HG03039 (cell line): Measurements from ENCODE around the gene OS9.

Source experiments
- ATAC-seq: cut with Tn5 transposase; IDR thresholded peaks from one replicate; pipeline ENCODE4 v1.9.1; 2021; ENCODE audit warnings: mild to moderate bottlenecking, moderate library complexity; ENCODE audit not compliant: unreplicated experiment

OS9 gene

GRCh38 chr12:57750561-57751431, 56.9 kb downstream of the OS9 start:
- ATAC-seq, result no peak

- ATAC-seq, result no peak
Measured at GRCh38 chr12:57751432-57751787, 57.5 kb downstream of the OS9 start.

DNA sequence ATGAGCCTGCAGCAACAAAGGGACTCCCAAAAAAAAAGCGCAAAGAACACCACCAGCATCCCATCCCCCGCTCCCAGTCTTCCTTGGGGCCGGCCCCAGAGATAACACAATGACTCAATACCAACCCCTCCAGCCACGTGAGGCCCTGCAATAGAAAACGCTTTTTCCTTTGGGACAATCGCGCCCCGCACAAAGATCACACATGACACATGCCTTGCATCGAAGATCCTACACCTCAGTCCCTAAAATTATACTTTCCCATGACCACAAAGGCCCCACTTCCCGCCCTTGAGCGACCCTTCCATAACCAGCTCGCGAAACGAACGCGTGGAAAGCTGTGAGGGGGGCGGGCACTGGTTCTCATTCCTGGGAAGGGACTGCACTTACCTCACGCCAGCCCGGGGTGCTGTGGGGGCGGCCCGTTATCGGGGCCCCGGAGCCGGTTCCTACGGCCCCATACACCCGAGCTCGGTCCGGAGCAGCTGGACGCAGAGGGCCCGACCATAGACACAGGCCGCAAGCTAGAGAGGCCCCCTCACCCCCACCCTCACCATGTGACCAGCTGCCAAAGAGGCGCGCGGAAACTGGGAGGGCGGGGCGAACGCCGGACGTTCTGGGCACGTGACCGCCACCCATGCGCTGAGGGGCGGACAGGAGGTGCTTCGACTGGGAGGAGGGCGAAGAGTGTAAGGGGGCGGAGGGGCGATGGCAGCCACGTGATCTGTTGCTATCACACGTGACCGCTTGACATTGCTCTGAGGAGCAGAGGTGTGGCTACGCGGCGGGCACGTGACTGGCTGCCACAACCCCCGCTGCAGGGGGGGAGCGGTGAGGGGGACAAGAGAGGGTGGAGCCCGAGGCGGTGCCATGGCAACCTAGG, 58.1 kb downstream of the OS9 start, which contains the start of gene CDK4:
CDK4 (minus strand) TSS at position 523 of the 880 bp plus-strand sequence. CDS start 593 bp downstream, outside the sequence.
- peak; percentile 70 for ATAC-seq

DNA sequence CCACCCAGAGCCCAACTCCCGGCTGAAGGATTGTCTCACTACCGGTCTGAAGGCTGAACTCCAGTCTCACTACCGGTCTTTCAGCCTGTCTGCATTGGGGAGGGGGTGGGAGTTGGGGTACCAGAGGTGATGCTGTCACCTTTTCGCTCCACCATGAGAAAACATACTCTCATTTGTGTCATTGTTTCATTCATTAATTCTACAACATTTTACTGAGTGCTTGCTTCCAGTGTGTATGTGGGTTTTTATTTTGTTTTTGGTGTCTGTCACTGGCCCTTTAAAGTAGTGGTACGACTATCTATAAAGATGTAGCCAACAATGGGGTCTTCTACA, 58.7 kb downstream of the OS9 start:
- ATAC-seq, result no peak

- ATAC-seq, result no peak
Measured at GRCh38 chr12:57753756-57754337, 59.9 kb downstream of the OS9 start.

- peak; percentile 29 for ATAC-seq
Measured at GRCh38 chr12:57754411-57755193, 60.7 kb downstream of the OS9 start, which contains the start of gene MARCHF9. Gene MARCHF9 (plus strand): TSS chr12:57755103. CDS start chr12:57755529, 426 bp downstream.

DNA sequence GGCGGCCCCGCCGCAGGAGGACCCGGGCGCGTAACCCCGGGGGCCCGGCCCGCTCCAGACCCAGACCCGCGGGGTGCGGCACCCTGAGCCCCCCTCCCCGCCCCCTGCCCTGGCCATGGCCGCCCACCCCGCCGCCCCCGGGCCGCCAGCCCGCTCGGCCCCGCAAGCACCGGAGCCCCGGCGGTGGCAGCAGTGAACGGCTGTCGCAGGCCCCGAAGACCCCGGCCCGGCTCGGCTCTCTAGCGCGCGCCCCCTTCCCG, 61.2 kb downstream of the OS9 start:
- ATAC-seq, result no peak

GRCh38 chr12:57755454-57756372, 61.8 kb downstream of the OS9 start:
- no peak for ATAC-seq

DNA sequence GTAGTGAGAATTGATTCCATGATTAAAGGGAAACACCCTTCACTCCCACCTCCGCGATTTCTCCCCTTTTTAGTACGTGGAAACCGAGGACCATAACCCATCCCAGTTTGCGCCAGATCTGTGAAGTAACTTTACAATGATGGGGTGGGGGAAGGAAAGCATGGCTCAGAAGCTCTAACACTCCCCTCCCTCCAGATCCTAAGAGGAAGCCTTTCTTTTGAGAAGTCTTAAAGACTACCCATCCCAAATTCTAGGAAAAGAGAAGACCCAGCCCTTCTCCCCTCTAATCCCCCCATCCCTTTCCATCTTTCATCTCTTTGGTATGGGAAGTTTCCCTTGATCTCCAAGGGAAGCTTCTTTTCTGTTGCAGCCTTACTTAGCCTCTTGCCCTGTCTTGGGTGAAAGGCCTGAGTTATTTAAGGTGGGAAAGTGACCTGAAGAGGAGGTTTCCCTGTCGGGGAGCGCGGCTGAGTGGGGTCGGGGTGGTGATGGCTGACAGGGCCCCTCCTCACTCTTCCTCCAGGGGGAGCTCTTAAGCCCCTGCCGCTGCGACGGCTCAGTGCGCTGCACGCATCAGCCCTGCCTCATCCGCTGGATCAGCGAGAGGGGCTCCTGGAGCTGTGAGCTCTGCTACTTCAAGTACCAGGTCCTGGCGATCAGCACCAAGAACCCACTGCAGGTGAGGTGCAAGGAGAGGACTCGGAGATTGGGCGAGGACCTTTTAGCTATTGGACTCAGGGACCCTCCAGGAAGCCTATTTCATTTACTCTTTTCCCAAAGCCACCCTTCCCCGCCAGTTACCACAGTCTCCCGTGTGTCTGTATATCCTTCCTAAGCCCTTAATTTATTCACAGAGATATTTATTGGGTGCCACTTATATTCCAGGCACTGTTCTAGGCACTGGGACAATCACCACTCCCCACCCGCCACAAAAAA, 62.7 kb downstream of the OS9 start:
- no peak for ATAC-seq

DNA sequence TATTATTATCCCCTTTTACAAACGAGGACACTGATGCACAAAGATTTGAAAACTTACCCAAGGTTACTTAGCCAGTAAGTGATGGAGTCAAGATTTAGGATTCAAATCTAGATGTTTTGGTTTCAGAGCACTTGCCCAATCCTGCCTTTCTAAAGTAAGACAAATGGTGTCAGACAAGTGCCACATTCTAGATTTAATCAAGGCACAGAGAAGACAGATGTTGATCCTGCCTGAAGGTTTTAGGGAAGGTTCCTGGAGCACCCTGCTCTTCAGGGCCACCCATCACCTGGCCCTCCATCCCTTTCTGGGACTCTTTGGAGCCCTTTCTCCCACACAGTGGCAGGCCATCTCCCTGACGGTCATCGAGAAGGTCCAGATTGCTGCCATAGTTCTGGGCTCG, 63.8 kb downstream of the OS9 start:
- ATAC-seq, result no peak

- ATAC-seq, result no peak
Measured at GRCh38 chr12:57758552-57759359, 64.8 kb downstream of the OS9 start.

DNA sequence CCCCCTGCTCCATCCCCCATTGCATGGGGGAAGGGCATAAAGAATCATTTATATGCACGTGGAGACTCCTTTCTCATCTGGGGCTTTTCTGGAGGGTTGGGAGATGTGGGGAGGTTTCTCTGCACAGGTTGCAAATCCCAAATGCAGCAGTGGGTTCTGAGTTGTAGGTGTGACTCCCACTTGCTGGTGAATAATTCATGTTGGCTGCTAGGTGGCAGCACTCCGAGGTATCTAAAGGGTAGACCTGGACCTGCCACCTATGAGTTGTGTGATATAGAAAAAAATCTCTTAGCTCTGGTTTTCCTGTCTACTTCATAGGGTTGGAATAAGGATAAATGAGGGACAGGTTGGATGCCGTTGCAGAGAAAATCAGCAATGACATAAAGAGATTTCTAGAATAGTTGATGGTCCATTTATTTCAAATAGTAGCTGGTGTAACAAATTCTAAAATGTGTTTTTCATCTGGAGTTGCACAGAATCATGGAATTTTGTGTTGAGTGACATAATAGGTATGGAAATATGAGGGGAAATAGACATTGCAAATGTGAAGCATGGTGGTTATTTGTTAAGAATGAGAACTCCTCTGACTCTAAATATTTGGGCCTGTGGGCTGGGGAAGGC, 65.5 kb downstream of the OS9 start:
- no peak for ATAC-seq

DNA sequence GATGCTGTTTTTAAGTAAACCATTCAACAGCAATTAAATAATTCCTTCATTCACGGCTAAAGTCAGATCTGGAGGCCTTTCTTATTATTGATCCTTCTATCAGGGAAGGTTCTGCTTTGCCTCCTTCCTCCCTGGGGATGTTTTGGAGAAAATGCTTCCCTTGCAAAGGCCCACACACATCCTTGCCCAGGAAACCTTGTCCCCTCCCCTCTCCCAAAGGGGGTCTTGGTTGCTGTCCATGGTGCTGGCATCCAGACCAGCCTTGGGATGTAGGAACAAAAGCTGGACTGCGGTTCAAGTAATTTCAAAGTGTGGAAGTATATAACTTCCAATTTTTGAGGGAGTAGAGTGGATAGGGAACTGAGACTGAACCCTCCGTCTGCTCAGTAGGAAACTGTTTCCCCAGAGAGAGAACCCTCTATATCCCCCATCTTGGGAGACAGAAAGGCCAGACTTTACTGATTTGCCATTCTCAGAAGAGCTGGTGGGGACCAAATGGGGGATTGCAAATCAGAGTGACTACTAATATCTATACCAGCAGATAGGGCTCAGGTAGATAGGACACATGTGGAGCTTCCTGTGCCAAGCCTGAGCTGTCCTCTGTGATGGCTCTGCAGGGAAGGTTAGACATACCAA, 66.5 kb downstream of the OS9 start:
- ATAC-seq, result no peak

DNA sequence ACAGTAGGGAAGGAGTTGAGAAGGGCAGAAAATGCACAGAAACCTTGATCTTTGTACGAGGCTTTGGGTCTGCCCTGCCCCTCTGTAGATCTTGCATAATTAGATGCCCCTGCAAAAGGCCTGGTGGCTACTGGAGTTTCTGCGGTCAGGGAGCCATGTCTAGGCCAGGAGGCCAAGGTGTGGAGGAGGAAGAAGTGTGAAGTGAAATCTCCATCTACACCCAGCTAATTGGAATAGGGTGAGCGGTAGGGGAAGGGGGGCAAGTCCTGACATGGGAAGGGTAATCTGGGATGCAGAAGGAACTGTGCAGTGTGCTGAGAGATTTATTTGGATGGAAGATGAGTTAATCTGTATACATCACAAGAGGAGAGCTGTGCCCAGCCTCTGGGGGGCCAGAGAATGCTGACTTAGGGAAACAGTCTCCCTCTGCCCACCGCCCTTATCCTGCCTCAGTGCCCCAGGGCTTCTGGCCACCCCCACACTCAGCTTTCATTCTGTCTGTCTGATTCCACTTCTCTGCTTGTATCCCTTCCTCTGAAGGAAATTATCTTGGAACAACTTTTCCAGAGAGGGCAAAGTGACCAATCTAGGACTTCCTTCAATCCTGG, 67.6 kb downstream of the OS9 start:
- no peak for ATAC-seq

- ATAC-seq, result no peak
Measured at GRCh38 chr12:57762463-57762862, 68.5 kb downstream of the OS9 start.

GRCh38 chr12:57763881-57764661, 70.1 kb downstream of the OS9 start:
- ATAC-seq, result no peak
